Measurements from ENCODE around the gene OGFOD3. TPM values are rescaled to one million over a fixed set of nuclear protein-coding genes. Genes with fewer than 3 reads are reported as not detected.
A peak's percentile ranks its signal among the peaks of the same experiment; 100 is the strongest.

The OGFOD3 gene
- total RNA-seq, 1 experiment from 2014 or later: 53.6 TPM

GRCh38 chr17:82353484-82353883 is 64.9 kb downstream of the OGFOD3 start:
- no TSS peak for BruUV-seq (replicated peaks)
- H3K4me2 ChIP-seq (ENCODE audit: low read length): no peak overlapping the region
- ChIA-PET POLR2A (no interaction called here), CTCF (no interaction called here), RAD21 (ENCODE audit: low non-redundant PET in 1 of 2, low total read pairs in 2 of 2, uncharacterized antibody in 2 of 2, unreplicated experiment in 2 of 2) (no interaction called here)
- DNase-seq (ENCODE audit: low read depth, low spot score) (no peak), ATAC-seq (no peak)
- H2AFZ ChIP-seq (ENCODE audit: low read depth, low read length, poor library complexity, severe bottlenecking): no peak overlapping the region
- H4K20me1 ChIP-seq (ENCODE audit: insufficient read depth): no peaks in the 10 kb centered on the region
- H3K27me3 ChIP-seq (ENCODE audit: insufficient read depth, low read length): no peaks in the 10 kb centered on the region
- H3K27ac ChIP-seq (ENCODE audit: low read depth, low read length): no peak overlapping the region
- no peaks in the 10 kb centered on the region for H3K9me2 ChIP-seq (ENCODE audit: insufficient read depth)
- no peak overlapping the region for H3K4me3 ChIP-seq (replicated peaks in 1 of 2; ENCODE audit: low read depth in 1 of 2, low read length in 2 of 2)
- no peaks in the 10 kb centered on the region for H3K9me3 ChIP-seq (ENCODE audit: control insufficient read depth in 1 of 2, insufficient read depth in 1 of 2, low read depth in 1 of 2, low read length in 2 of 2)
- no peak overlapping the region for H3K9ac ChIP-seq (ENCODE audit: low read length)
- H3K4me1 ChIP-seq (ENCODE audit: control insufficient read depth in 1 of 2, insufficient read depth in 2 of 2, low read length in 2 of 2): peaks cover 5 to 24% of the 10 kb centered on the region in 2 experiments; a peak in 3 of 4 replicates
- intact Hi-C loops (cut with micrococcal nuclease): loop anchor here (5.0 kb wide), 3 partner anchors 199 to 414 kb away; partner anchors contain the start of gene RAC3
- H3K36me3 ChIP-seq (ENCODE audit: control insufficient read depth in 1 of 2, insufficient read depth in 2 of 2, low read length in 2 of 2): no peaks in the 10 kb centered on the region
- H3K79me2 ChIP-seq (ENCODE audit: insufficient read depth, low read length): no peaks in the 10 kb centered on the region
- TF ChIP-seq MAX (IDR thresholded peaks at IDR 0.05) (no peak), ATF3 (IDR thresholded peaks at IDR 0.05) (no peak), FOSL1 (IDR thresholded peaks at IDR 0.05; ENCODE audit: low read depth) (no peak), CEBPB (IDR thresholded peaks at IDR 0.05; ENCODE audit: low read depth) (no peak), ZFX (IDR thresholded peaks at IDR 0.05) (no peak), SIN3A (IDR thresholded peaks at IDR 0.05; ENCODE audit: low read depth) (no peak), SP1 (IDR thresholded peaks at IDR 0.05; ENCODE audit: low read depth) (no peak)

GRCh38 chr17:82351713-82352488 is 66.5 kb downstream of the OGFOD3 start:
- CTCF ChIA-PET: interaction anchor here (1.0 to 1.6 kb wide), 3 partner anchors 8 to 109 kb away, joined by 3 to 6 read pairs (median 3); no protein-coding TSS in a partner anchor
- Histone ChIP-seq H4K20me1 (ENCODE audit: insufficient read depth) (no peaks in the 10 kb centered on the region), H3K4me2 (ENCODE audit: low read length) (peak overlapping the region; percentile 36), H3K9me3 (ENCODE audit: control insufficient read depth in 1 of 2, insufficient read depth in 1 of 2, low read depth in 1 of 2, low read length in 2 of 2) (no peaks in the 10 kb centered on the region), H3K9ac (ENCODE audit: low read length) (0 out of 2 replicates have a peak overlapping the region, but pooled peaks have one; percentile 4), H3K79me2 (ENCODE audit: insufficient read depth, low read length) (no peaks in the 10 kb centered on the region), H3K27me3 (ENCODE audit: insufficient read depth, low read length) (no peaks in the 10 kb centered on the region), H2AFZ (ENCODE audit: low read depth, low read length, poor library complexity, severe bottlenecking) (peak overlapping the region; percentile 11), H3K4me1 (ENCODE audit: control insufficient read depth in 1 of 2, insufficient read depth in 2 of 2, low read length in 2 of 2) (peaks cover 2 to 19% of the 10 kb centered on the region in 2 experiments; a peak in 3 of 4 replicates), H3K9me2 (ENCODE audit: insufficient read depth) (no peaks in the 10 kb centered on the region), H3K4me3 (replicated peaks in 1 of 2; ENCODE audit: low read depth in 1 of 2, low read length in 2 of 2) (no peak overlapping the region), H3K36me3 (ENCODE audit: control insufficient read depth in 1 of 2, insufficient read depth in 2 of 2, low read length in 2 of 2) (no peaks in the 10 kb centered on the region), H3K27ac (ENCODE audit: low read depth, low read length) (no peak overlapping the region)
- peak; percentile 91 for DNase-seq (ENCODE audit: low read depth, low spot score)
- BruUV-seq (replicated peaks): no TSS peak
- no peak for TF ChIP-seq EGR1 (IDR thresholded peaks at IDR 0.05; ENCODE audit: low read depth)
- TF ChIP-seq RAD21 (IDR thresholded peaks at IDR 0.05; ENCODE audit: low read depth): peak; percentile 100
- peak; percentile 97 to 99 (median 98) for TF ChIP-seq CTCF (IDR thresholded peaks at IDR 0.05 in 2 of 3, conservative IDR thresholded peaks at IDR 0.05 in 1 of 3; ENCODE audit: borderline replicate concordance in 1 of 3, insufficient read depth in 1 of 3, low read depth in 2 of 3, low read length in 2 of 3)
- TF ChIP-seq ELF1 (IDR thresholded peaks at IDR 0.05; ENCODE audit: borderline replicate concordance, low read depth): no peak
- RAD21 ChIA-PET (ENCODE audit: low non-redundant PET in 1 of 2, low total read pairs in 2 of 2, uncharacterized antibody in 2 of 2, unreplicated experiment in 2 of 2): interaction anchor here in 1 of 2 experiments (0.7 kb wide), 1 partner anchor 323 kb away, joined by 3 read pairs; no protein-coding TSS in a partner anchor
- intact Hi-C loops (cut with micrococcal nuclease): loop anchor here (1.0 to 5.0 kb wide), 4 partner anchors 62 to 415 kb away; partner anchors contain the start of gene RAC3
- POLR2A ChIA-PET: no interaction called here
- peak; percentile 92 for ATAC-seq

All from HCT116 (cell line).